Fibroblast of lung (primary cell): ENCODE data around the gene HOMEZ. TPM values are rescaled to one million over a fixed set of nuclear protein-coding genes. Genes with fewer than 3 reads are reported as not detected.

Source experiments
- DNase-seq, 2 donors: peaks; one replicate each; pipeline versions ENCODE4 v3.0.0 to v3.0.0-alpha.2; 2010; ENCODE audit warnings: low read depth in 2 of 2
- H2AFZ ChIP-seq: 2 replicates; pipeline ENCODE4 v1.5.1; 2012; ENCODE audit warnings: low read length, control low read depth, inconsistent platforms
- H3K27ac ChIP-seq: 2 replicates; pipeline ENCODE4 v1.5.1; 2011; ENCODE audit warnings: low read length, control low read depth; ENCODE audit not compliant: insufficient read depth
- H3K27me3 ChIP-seq: 2 replicates; pipeline ENCODE4 v1.5.1; 2011; ENCODE audit warnings: mild to moderate bottlenecking, low read length; ENCODE audit not compliant: control insufficient read depth, insufficient read depth
- H3K36me3 ChIP-seq: 2 replicates; pipeline ENCODE4 v1.5.1; 2011; ENCODE audit warnings: low read length; ENCODE audit not compliant: control insufficient read depth, insufficient read depth
- H3K4me1 ChIP-seq: 2 replicates; pipeline ENCODE4 v1.5.1; 2011; ENCODE audit warnings: low read length; ENCODE audit not compliant: control insufficient read depth, insufficient read depth; ENCODE audit errors: extremely low read depth
- H3K4me2 ChIP-seq: 2 replicates; pipeline ENCODE4 v1.5.1; 2011; ENCODE audit warnings: low read length, control low read depth; ENCODE audit not compliant: insufficient read depth; ENCODE audit errors: extremely low read depth
- H3K4me3 ChIP-seq, 4 experiments: fragments of 200-600 bp in 1 of 4; sonication (generic) in 1 of 4; replicated peaks in 1 of 4; 2 replicates each; pipeline ENCODE4 v1.5.1; 2011 to 2016; ENCODE audit warnings: low read length in 4 of 4, low read depth in 3 of 4, mild to moderate bottlenecking in 3 of 4, control low read depth in 2 of 4, inconsistent platforms in 1 of 4, mixed read lengths in 1 of 4; ENCODE audit not compliant: insufficient read depth in 1 of 4; ENCODE audit errors: control extremely low read depth in 1 of 4
- H3K79me2 ChIP-seq: 2 replicates; pipeline ENCODE4 v1.5.1; 2012; ENCODE audit warnings: mild to moderate bottlenecking, low read length, inconsistent platforms; ENCODE audit not compliant: control insufficient read depth, insufficient read depth
- H3K9ac ChIP-seq: 2 replicates; pipeline ENCODE4 v1.5.1; 2011; ENCODE audit warnings: mild to moderate bottlenecking, low read length, control low read depth; ENCODE audit not compliant: insufficient read depth
- H3K9me3 ChIP-seq: 2 replicates; pipeline ENCODE4 v1.5.1; 2012; ENCODE audit warnings: low read depth, low read length; ENCODE audit not compliant: control insufficient read depth, insufficient read depth
- H4K20me1 ChIP-seq: 2 replicates; pipeline ENCODE4 v1.5.1; 2011; ENCODE audit warnings: low read length; ENCODE audit not compliant: control insufficient read depth, insufficient read depth; ENCODE audit errors: extremely low read depth
- EZH2 ChIP-seq: IDR thresholded peaks from 2 replicates; pipeline ENCODE4 v1.5.1; 2012; ENCODE audit warnings: low read length, control low read depth, mild to moderate bottlenecking; ENCODE audit errors: missing control alignments
- polyA minus RNA-seq: library from RNA; depleted of rRNA, polyadenylated mRNA; stranded (reverse); fragments of >200 nt; gene quantifications from 2 replicates; pipeline ENCODE4 v1.2.3, GENCODE V29; 2011; ENCODE audit warnings: low replicate concordance
- polyA plus RNA-seq, 2 donors: library from polyadenylated mRNA; depleted of rRNA in 1 of 2; stranded (reverse) in 1 of 2; unstranded in 1 of 2; fragments of >200 nt; gene quantifications; 2 replicates each; pipeline ENCODE4 v1.2.1, GENCODE V29; 2011 to 2012; ENCODE audit warnings: missing spikeins in 1 of 2
- total RNA-seq: library from RNA; depleted of rRNA; stranded (reverse); fragments of >200 nt; gene quantifications from 2 replicates; pipeline ENCODE4 v1.2.1, GENCODE V29; 2014
- TF ChIP-seq, protein P1 (sequence below), 2 donors: IDR thresholded peaks in 1 of 2; conservative IDR thresholded peaks in 1 of 2; 1 replicate in 1 of 2; 2 replicates in 1 of 2; pipeline ENCODE4 v1.5.1; 2011 to 2012; ENCODE audit warnings: low read length in 2 of 2, control low read depth in 1 of 2, inconsistent platforms in 1 of 2, low read depth in 1 of 2, mild to moderate bottlenecking in 1 of 2

The HOMEZ gene, protein sequence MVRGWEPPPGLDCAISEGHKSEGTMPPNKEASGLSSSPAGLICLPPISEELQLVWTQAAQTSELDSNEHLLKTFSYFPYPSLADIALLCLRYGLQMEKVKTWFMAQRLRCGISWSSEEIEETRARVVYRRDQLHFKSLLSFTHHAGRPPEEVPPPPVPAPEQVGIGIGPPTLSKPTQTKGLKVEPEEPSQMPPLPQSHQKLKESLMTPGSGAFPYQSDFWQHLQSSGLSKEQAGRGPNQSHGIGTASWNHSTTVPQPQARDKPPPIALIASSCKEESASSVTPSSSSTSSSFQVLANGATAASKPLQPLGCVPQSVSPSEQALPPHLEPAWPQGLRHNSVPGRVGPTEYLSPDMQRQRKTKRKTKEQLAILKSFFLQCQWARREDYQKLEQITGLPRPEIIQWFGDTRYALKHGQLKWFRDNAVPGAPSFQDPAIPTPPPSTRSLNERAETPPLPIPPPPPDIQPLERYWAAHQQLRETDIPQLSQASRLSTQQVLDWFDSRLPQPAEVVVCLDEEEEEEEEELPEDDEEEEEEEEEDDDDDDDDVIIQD
- total RNA-seq (3.3 and 4.6 TPM in 2 replicates), polyA plus RNA-seq (7.9 and 9.1 TPM in 2 replicates), polyA minus RNA-seq (18.9 and 22.7 TPM in 2 replicates)
- polyA plus RNA-seq (2012): 4.1 and 5.2 TPM in 2 replicates

DNA sequence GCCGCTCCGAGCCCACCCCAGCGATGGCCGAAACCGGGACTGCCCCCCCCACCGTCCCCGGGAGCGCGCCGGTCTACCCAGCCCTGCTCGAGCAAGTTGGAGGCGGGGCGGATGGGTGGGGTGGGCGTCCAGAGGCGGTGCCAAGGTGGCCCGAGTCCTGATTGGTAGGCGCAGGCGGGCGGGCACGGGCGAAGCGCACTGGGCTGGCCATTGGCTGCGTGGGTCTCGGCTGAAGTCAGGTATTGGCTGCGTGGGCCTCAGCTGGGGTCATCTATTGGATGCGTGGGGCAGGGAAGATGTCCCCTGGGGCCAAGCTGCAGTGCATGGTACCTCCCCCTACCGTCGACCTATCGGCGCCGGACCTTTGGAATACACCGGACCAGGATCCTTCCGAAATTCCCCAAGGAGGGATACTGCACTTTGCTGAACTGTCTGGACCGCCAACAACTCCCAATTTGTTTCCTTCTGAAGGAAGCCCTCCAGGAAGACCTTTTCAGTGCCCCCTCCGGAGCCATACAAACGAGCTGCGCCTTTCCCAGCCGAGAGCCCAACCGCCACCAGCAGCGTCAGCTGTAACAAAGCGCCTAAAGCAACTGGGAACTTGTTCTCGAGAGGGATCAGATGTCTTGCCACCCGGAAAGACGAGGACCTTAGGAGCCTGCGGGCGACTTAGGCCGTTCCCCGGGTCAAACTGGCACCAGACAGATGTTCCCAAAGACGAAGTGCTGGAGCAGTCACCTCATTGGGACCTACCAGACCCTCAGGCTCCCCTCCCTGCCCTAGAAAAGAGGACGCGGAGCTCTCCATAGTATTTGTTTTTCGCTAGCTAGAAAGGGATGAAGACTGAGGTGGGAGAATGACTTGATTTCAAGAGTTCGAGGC is at the start of gene HOMEZ:
Gene HOMEZ, minus strand, starts transcription at position 113 of the 882 bp plus-strand sequence. CDS start 180 bp downstream, outside the sequence.
- Histone ChIP-seq H4K20me1 (no peaks in the 10 kb centered on the region), H3K9me3 (no peaks in the 10 kb centered on the region), H3K79me2 (no peaks in the 10 kb centered on the region), H3K27me3 (no peaks in the 10 kb centered on the region), H3K27ac (peak within 1 kb of the TSS; percentile 60), H3K36me3 (no peaks in the 10 kb centered on the region), H3K9ac (peak within 1 kb of the TSS; percentile 71), H3K4me3 (peak within 1 kb of the TSS; percentile 84 to 92 (median 90)), H3K4me1 (peaks cover 3% of the 10 kb centered on the region), H3K4me2 (peak within 1 kb of the TSS; percentile 91), H2AFZ (peak within 1 kb of the TSS; percentile 98)
- TF ChIP-seq EZH2: no peak
- TF ChIP-seq, protein P1, sequence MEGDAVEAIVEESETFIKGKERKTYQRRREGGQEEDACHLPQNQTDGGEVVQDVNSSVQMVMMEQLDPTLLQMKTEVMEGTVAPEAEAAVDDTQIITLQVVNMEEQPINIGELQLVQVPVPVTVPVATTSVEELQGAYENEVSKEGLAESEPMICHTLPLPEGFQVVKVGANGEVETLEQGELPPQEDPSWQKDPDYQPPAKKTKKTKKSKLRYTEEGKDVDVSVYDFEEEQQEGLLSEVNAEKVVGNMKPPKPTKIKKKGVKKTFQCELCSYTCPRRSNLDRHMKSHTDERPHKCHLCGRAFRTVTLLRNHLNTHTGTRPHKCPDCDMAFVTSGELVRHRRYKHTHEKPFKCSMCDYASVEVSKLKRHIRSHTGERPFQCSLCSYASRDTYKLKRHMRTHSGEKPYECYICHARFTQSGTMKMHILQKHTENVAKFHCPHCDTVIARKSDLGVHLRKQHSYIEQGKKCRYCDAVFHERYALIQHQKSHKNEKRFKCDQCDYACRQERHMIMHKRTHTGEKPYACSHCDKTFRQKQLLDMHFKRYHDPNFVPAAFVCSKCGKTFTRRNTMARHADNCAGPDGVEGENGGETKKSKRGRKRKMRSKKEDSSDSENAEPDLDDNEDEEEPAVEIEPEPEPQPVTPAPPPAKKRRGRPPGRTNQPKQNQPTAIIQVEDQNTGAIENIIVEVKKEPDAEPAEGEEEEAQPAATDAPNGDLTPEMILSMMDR (conservative IDR thresholded peaks at IDR 0.05 in 1 of 2, IDR thresholded peaks at IDR 0.05 in 1 of 2; ENCODE audit: low read depth in 1 of 2, low read length in 2 of 2): no peak
- DNase-seq: peak; percentile 98

GRCh38 chr14:23335623-23336022 is 49.7 kb upstream of the HOMEZ start:
- H3K36me3 ChIP-seq: no peaks in the 10 kb centered on the region
- no peak overlapping the region for H2AFZ ChIP-seq
- H3K9me3 ChIP-seq: no peaks in the 10 kb centered on the region
- DNase-seq: no peak
- no peak overlapping the region for H3K9ac ChIP-seq
- H3K4me1 ChIP-seq: no peaks in the 10 kb centered on the region
- no peaks in the 10 kb centered on the region for H3K79me2 ChIP-seq
- H4K20me1 ChIP-seq: no peaks in the 10 kb centered on the region
- no peak overlapping the region for H3K4me2 ChIP-seq
- H3K4me3 ChIP-seq: no peak overlapping the region
- no peak for TF ChIP-seq EZH2
- TF ChIP-seq, protein P1 (conservative IDR thresholded peaks at IDR 0.05 in 1 of 2, IDR thresholded peaks at IDR 0.05 in 1 of 2; ENCODE audit: low read depth in 1 of 2, low read length in 2 of 2): no peak
- no peaks in the 10 kb centered on the region for H3K27me3 ChIP-seq
- no peak overlapping the region for H3K27ac ChIP-seq
